HG02571 (cell line): ENCODE results near the gene POLDIP3.
"Not testable (repeated sequence)": the region's sequence is repeated elsewhere in the genome, so short reads cannot be mapped to it uniquely, and the experiment has no call there.

Source experiments
- ATAC-seq: cut with Tn5 transposase; IDR thresholded peaks from one replicate; pipeline ENCODE4 v1.9.1; 2021; ENCODE audit warnings: mild to moderate bottlenecking, moderate library complexity; ENCODE audit not compliant: unreplicated experiment

The POLDIP3 gene

DNA sequence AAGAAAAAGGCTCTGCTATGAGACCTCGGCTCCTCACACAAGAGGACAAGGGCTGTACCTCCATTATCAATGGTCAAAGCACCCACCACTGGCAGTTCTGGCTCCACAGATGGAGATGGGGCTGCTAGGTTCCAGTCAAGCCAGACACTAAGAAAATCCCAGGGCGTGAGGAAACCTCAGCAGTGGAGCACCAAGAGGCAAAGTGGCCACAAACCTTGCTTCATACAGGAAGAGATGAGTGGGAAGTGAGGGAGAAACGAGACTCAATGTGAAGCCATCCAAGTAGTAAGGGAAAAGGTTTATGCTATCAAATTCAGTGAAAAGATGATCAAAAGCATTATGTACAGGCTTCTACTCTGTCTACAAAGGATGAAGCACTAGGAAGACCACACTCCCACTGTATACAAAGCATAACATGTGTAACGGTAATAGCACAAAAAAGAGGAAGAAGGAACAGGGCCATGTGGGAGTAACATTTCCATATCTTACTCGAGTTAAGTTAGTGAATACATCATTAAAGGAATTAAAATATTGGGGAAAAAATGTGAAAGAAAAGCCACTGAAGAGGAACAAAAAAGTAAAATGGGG, 27.0 kb downstream of the POLDIP3 start:
- no peak for ATAC-seq

DNA sequence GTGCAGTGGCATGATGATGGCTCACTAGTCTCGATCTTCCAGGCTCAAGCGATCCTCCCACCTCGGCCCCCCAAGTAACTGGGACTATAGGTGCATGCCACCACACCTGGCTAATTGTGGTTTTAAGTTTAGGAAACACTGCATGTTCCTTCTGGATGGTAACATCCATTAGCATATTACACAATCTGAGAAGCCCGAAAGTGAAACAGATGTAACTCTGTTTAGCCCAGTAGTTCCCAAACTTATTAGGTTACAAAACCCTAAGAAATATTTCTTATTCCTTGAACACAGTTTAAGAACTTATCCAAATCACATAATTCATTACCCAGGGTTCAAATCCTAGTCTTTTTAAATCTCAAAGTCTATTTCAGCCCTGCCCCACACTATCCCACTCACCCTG, 28.3 kb downstream of the POLDIP3 start:
- no peak for ATAC-seq

DNA sequence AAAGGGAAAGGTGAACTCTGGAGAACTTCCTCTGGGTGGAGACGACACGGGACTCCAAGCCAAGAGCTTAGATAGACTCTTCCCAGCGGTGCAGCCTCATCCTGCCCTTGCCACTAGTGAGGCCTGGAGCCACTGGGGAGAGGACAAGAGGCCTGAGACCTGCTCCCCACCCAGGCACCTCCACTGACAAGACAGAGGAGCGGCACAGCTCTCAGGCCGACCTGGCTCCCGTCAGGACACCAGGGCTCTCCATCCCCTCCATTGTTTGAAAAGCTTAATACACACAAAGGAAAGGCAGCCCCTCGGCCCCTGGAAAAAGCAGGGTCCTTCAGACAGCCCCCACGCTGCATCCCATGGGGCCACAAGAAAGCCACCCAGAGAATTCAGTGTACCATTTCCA, 29.6 kb downstream of the POLDIP3 start:
- ATAC-seq, result no peak

DNA sequence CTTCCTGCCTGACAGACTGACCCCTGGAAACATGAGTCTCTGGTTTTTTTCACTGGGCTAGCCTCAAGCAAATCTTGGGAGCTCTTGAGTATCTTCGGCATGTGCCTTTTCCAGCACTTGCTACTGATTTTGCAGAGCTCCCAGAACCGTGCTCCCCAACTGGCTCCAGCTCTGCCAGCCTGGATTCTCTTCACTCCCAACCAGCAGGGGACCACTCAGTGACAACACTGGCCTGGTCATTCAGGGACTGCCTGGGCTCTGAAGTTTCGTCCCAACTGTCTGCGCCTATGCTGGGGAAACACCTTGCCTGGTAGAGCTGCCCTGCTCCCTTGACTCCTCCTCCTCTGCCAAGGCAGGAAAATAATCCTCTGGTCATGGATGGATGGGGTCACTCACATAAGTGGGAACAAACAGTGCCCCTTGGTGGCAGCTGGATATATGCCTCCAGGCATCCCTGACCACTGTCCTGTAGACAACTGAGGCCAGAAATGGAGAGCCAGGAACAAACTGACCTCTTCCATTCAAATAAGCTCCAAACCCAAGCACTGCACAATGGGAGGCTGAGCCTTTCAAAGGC, 30.2 kb downstream of the POLDIP3 start:
- ATAC-seq, result no peak

DNA sequence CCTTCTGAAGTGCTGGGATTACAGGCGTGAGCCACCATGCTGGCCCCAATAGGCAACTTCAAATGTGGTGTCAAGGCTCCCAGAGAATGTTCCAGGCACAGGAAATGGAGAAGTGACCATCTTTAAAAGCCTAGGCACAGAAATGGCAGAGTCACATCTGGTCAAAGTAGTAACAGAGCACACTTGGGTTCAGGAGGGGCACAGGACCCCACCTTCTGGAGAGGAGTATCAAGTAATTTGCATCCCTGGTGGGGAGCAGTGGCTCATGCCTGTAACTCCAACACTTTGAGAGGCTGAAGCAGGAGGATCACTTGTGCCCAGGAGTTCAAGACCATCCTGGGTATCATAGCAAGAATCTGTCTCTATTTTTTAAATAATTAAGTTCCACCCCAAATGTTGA, 31.7 kb downstream of the POLDIP3 start:
- ATAC-seq, result no peak

DNA sequence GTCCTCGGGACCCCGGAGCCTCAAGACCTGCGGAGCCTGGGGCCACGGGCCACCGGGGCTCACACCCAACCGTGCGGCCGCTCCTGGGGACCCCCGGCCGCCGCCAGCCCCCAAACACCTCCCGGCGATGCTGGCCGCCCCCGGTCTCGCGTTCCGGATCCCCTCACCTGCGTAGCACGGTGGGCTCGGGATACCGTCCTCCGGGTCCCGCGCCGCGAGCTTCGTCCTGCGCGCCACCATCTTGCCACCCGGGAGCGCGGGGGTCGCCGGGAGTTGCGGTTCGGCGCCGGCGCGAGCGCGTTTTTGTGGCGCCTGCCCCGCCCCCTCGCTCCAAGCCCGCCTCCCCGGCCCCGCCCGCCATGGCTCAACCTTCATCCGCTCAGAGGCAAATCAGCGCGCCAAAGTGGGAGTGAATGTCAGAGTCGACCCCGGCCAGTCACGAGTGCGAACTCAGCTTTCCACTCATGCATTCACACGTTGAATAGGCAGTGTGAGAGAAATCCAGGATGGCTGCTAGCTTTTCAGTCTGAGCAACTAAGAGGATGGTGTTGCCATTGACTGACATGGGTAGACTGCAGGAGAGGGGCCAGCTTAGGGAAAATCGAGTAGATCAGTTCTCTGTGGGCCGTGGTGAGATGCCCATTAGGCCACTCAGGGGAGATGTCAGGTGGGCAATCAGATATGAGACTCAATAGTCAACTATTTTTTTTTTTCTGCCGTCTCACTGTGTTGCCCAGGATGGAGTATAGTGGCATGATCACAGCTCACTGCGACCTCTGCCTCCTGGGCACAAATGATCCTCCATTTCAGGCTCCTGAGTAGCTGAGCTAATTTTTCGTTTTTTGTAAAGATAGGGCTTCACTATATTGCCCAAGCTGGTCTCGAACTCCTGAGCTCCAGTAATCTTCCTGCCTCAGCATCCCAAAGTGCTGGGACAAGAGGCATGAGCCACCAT, 32.6 kb downstream of the POLDIP3 start:
- no peak for ATAC-seq

DNA sequence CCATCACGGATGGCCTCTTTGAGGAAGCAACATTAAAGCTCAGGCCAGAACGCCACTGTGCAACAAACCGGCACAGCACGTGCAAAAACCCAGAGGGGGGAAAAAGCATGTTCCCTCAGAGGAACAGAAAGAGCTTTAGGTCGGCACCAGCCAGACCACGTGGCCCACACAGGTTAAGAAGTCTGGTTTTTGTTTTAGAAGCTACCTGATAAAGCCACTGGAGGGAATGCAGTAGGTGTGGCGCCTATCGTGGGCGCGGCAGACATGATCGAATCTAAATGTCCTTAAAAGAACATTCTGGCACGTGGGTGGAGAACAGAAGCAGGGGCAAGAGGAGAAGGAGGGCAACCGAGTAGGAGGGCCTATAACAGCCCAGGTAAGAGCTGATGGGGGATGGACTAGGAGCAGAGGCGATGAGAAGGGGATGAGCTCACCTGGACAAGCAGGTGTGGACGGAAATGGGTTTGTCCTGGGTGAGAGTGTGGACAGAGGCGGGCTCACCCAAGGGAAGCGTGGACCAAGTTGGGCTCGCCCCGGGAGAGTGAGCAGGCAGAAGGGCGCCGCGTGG, 33.4 kb downstream of the POLDIP3 start:
- not testable (repeated sequence) for ATAC-seq

DNA sequence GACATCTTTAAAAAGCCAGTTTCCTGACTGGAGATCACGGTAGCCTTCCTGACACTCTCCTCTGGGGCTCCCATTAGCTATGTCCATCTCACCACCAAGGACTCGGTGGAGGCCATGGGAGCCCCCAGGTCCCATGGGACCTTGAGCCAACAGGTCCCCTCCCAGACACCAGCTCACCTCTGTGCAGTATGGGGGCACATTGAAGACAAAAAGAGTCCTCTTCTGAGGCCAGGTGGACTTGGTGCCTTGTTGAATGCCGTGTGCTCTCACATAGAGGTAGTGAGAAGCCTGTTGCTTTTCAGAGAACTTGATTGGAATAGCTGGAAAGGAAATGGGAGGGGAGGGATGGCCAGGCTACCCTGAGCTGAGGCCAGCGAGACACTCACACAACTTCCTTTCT, 34.6 kb downstream of the POLDIP3 start:
- ATAC-seq, result not testable (repeated sequence)

DNA sequence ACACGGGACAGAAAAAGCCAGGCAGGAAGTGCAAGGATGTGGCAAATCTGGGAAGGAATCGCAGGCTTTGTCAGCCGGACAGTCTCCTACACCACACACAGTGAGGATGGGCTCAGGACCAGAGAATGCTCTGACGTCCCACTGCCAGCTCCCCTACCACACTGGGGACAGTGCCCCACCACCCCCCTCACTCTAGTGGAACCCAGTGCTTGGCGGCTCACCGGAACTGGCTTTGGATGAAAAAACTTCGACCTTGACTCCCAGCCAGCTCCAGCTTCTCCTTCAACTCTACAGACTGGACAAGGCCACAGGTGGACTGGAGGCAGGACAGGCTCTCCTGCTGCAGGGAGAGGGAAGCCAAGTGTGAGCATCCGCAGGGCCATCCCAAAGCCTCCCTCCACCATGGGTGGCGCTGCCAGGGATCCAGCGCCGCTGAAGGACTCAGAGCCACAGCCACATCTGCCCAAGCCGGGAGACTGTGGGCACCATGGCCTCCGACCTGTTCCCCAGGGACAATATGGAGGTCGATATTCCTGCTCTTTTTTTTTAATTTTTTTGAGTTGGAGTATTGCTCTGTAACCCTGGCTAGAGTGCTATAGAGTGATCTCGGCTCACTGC, 37.0 kb downstream of the POLDIP3 start:
- ATAC-seq, result no peak

DNA sequence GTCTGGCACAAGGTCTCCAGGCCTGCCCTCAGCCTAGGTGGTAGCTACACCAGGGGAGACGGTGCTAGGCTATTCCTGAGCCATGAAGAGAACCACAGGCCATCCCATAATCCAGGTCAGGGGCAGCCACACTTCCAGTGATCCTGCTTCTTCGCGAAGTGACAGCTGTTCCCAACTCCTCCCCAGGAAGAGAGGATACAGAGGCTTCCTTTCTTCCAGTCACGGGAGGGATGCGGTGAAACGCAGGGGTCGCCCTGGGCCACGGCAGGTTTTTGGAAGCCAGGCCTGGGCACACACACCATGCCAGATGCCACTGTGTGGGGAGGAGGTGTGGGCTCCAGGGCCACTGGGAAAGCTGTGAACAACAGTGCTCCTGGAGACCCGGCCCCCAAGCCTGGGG, 37.5 kb downstream of the POLDIP3 start:
- not testable (repeated sequence) for ATAC-seq

DNA sequence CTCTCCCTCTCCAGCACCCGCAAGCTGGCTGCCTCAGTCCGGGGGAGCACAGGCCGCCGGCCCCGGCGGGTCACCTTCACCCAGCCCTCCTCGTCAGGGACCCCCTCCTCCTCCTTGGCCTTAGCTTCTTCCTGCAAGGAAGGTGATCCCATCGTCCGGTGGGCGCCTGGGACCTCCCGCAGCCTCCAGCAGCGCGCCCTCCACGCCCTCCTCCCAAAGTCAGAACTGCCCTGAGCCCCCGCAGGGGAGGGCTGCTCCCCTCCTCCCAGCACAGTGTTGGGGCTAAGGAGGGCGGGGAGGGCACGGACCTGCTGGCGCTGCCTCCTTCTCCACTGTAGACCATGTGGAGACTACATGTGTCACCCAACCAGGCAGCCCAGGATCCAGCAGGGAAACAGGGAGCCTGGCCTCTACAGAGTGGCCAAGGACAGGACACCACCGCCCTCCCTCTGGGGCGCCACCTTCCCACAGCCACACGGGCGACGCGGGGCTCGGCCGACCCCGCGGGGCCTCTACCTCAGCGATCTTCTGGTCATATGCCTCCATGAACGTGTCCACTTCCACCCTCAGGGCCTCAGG, 38.6 kb downstream of the POLDIP3 start:
- ATAC-seq, result not testable (repeated sequence)

DNA sequence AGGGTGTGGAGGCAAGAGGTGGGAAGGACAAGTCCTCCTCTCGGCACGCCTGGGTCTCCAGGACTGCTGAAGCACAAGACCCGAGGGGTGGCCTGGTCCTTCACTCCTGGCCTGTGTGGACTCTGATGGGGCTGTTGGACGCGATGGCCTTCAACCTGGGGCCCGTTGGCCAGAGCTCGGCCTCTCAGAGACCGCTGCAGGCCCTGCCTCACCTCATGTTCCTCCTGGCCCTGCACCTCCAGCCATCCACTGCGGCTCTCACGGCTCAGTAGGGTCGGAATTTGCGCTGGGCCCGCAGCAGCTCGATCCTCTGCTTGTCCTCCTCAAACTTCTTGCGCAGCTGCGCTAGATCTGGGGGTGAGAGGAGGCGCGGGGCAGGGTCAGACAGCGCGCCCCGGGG, 40.2 kb downstream of the POLDIP3 start:
- ATAC-seq, result not testable (repeated sequence)

DNA sequence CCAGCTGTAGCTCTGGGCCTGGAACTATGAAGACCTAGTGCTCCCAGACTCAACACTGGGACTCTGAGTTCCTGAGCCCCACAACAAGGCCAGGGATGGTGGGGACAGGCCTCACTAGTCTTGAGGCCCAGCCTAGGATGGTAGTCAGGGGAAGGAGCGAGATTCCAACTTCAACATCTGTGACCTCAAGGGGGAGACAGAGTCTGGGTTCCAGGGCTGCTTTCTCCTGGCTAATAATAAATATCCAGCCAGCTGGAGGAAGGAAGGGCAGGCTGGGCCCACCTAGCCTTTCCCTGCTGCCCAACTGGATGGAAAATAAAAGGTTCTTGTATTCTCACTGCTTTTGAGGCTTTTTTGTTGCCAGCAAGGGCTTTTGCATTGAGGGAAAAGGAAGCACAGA, 40.6 kb downstream of the POLDIP3 start:
- ATAC-seq, result not testable (repeated sequence)

DNA sequence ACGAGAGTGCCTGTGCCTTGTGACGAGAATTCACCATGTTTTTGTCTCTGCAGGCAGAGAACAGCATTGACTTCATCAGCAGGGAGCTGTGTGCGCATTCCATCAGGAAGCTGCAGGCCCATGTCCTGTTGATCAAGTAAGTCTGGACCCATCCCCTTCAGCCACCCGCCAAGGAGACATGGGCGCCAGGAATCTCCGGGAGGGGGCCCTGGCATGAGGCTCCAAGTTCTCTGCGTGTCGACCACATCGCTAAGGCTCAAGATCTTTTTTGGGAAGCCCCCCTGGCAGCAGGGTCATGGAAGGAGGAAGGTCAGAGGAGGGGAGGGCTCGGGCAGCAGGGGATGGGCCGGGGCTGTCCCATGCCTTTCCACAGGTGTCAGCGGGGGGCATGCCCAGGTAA, 43.6 kb downstream of the POLDIP3 start:
- ATAC-seq, result not testable (repeated sequence)

DNA sequence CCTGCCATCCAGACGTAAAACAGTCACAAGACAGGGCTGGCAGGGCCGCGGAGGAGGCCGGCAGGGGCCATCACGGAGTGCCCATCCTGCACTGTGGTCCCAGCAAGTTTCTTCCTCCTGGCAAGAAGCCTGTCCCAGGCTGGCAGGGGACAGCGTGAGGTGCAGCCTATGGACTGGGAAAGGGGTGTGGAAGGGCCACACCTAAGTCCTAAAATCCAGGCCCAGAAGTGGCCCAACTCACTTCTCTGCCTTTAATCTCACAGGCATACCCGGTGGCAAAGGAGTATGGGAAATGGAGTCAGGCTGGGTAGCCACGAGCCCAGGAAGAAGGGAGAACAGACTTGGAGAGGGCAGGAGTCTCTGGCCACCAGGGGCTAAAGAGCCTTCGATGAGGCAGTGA, 44.1 kb downstream of the POLDIP3 start:
- ATAC-seq, result not testable (repeated sequence)

DNA sequence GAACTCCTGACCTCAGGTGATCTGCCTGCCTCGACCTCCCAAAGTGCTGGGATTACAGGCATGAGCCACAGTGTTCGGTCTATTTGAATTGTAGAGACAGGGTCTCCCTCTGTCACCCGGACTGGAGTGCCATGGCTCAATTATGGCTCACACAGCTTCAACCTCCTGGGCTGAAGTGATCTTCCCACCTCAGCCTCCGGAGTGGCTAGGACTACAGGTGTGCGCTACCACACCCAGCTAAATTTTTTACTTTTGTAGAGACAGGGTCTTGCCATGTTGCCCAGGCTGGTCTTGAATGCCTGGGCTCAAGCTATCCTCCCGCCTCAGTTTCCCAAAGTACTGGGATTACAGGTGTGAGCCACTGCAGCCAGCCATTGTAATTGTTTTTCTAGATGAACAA, 46.7 kb downstream of the POLDIP3 start:
- ATAC-seq, result not testable (repeated sequence)

DNA sequence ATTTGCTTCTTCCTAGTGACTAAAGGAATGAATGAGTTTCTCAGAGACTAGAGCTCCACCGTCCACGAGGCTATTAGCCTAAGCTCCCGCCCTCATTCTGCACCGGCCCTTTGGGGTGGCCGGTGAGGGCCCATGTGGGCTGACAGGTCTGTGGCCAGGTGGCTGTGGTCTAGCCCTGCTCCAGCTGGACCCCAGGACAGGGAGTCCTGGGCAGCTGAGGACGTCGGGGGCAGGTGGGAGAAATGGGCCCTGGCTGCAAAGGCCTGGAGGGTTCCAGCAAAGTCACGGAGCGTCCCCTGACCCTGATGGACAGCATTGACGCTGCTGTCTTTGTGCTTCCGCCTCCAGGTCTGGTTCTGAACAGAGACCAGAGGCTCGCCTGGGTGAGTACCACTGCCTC, 48.7 kb downstream of the POLDIP3 start:
- ATAC-seq, result no peak

DNA sequence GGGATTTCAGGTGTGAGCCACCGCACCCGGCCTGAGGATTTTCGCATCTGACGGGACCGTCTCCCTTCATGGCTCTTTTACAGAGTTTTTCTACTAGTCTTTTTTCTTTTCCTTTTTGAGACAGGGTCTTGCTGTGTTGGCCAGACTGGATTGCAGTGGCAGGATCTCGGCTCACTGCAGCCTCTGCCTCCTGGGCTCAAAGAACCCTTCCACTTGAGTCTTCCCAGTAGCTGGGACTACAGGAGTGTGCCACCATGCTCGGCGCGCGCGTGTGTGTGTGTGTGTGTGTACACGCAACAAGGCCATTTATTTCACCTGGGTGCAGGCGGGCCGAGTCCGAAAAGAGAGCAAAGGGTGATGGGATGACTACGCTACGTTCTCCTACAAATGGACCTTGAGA, 50.0 kb downstream of the POLDIP3 start:
- no peak for ATAC-seq

DNA sequence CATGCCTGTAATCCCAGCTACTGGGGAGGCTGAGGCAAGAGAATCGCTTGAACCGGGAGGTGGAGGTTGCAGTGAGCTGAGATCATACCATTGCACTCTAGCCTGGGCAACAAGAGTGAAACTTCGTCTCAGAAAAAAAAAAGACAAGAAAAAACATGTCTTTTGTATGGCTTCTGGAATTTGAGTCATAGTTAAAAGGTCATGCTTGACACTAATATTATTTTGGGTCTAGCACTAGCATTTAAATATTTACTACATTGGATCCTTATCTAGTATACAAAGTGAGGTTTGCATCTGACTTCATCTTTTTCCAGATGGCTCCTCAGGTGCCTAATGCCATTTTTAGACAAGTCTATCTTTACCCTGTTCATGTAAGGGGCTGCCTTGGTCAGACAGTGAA, 50.7 kb downstream of the POLDIP3 start:
- ATAC-seq, result not testable (repeated sequence)

DNA sequence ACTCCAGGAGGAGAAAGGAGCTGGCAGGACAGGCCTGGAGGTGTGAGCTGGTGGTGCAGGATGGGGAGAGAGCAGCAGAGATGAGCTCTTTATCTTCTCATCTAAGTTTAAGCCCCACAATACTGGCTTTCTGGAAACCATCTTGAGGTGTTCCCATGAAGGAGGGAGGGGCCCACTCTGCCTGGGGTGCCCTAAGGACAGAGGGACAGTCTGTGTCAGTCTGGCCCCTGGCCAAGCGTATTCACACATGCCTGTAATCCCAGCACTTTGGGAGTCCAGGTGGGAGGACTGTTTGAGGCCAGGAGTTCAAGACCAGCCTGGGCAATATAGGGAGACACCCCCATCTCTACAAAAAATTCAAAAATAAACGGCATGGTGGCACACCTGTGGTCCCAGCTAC, 52.0 kb downstream of the POLDIP3 start:
- no peak for ATAC-seq

DNA sequence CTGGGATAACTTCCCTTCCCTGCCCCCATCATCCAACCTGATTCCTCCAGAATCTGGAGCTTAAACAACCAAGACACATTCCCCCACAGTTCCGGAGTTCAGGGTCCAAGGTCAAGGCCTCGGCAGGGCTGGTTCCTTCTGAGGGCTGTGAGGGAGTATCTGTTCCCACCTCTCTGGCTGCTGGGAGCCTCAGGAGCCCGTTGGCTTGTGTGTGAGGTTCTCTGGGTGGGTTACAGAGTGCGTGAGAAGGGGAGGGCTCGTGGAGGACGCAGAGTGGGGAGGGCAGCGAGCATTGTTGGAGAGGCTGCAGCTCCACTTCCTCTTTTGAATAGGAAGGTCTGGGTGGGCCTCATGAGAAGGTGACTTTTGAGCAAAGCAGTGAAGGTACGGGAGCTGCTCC, 52.4 kb downstream of the POLDIP3 start:
- ATAC-seq, result no peak
